ENCODE measurements around the gene ADAMTSL1. TPM values are rescaled to one million over a fixed set of nuclear protein-coding genes. Genes with fewer than 3 reads are reported as not detected.

ADAMTSL1 gene
- total RNA-seq, 1 experiment from 2014 or later: 1.2 TPM

DNA sequence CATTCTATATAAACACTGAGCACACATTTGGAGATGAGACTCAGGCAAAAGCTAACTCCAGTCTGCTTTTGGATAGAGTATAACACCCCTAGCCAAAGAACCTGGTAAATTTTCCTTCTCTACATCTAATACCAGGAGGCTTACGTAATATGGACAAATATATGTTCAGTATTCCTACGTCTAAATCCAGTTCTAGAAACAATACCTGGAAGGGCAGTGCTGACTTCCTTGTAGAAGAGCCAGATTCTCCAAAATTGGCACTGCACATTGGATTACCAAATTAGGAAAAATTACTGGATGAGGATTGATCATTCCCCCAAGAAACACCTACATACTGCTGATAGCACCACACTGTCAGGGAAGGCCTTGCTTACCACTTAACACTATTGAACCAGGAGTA lies 311.7 kb downstream of the ADAMTSL1 start:
- no peak for DNase-seq
- Mint-ChIP-seq H3K9me3 (no peaks in the 10 kb centered on the region), H3K4me1 (no peaks in the 10 kb centered on the region; a peak in 2 of 4 replicates), H3K27me3 (ENCODE audit: low read depth) (no peaks in the 10 kb centered on the region), H3K4me3 (no peak overlapping the region), H3K36me3 (ENCODE audit: insufficient read depth in 1 of 3, low read depth in 3 of 3) (no peaks in the 10 kb centered on the region), H3K27ac (no peak overlapping the region)
- H3K27me3 ChIP-seq (ENCODE audit: insufficient read depth, low read length): no peaks in the 10 kb centered on the region
- WGBS (ENCODE audit: extremely low coverage, insufficient read length, low lambda C conversion rate): no CpG with 5 or more reads among the region's 2 CpGs
- no peak overlapping the region for H4K5ac ChIP-seq (ENCODE audit: insufficient read length, low read depth, low read length)
- H3K27ac ChIP-seq (ENCODE audit: insufficient read length, low read depth, low read length): no peak overlapping the region
- H3K4ac ChIP-seq (ENCODE audit: low read depth, low read length): no peak overlapping the region
- H3K14ac ChIP-seq (ENCODE audit: insufficient read depth, low read length): no peak overlapping the region
- TF ChIP-seq, protein P1, sequence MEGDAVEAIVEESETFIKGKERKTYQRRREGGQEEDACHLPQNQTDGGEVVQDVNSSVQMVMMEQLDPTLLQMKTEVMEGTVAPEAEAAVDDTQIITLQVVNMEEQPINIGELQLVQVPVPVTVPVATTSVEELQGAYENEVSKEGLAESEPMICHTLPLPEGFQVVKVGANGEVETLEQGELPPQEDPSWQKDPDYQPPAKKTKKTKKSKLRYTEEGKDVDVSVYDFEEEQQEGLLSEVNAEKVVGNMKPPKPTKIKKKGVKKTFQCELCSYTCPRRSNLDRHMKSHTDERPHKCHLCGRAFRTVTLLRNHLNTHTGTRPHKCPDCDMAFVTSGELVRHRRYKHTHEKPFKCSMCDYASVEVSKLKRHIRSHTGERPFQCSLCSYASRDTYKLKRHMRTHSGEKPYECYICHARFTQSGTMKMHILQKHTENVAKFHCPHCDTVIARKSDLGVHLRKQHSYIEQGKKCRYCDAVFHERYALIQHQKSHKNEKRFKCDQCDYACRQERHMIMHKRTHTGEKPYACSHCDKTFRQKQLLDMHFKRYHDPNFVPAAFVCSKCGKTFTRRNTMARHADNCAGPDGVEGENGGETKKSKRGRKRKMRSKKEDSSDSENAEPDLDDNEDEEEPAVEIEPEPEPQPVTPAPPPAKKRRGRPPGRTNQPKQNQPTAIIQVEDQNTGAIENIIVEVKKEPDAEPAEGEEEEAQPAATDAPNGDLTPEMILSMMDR (conservative IDR thresholded peaks at IDR 0.05): no peak
- no peak overlapping the region for H2BK120ac ChIP-seq (ENCODE audit: low read depth, low read length, poor library complexity, severe bottlenecking)
- no peak overlapping the region for H3K56ac ChIP-seq (ENCODE audit: insufficient read length, low read depth, low read length)
- no peak overlapping the region for H3K9ac ChIP-seq (ENCODE audit: extremely low read depth, insufficient read length, low read length)
- no peaks in the 10 kb centered on the region for H3K9me3 ChIP-seq (ENCODE audit: control insufficient read depth, low read depth, low read length)
- H3K18ac ChIP-seq (ENCODE audit: insufficient read length, low read depth, low read length): no peak overlapping the region
- H2BK5ac ChIP-seq (ENCODE audit: insufficient read length, low read length): no peak overlapping the region
- H4K8ac ChIP-seq (replicated peaks; ENCODE audit: insufficient read length, low read depth, low read length): no peak overlapping the region
- H2AK5ac ChIP-seq (ENCODE audit: insufficient read length, low read length): no peak overlapping the region
- H2BK12ac ChIP-seq (ENCODE audit: insufficient read length, low read depth, low read length): no peak overlapping the region
- H2BK15ac ChIP-seq (ENCODE audit: low read depth, low read length): no peak overlapping the region
- H2AFZ ChIP-seq (ENCODE audit: low read length): no peak overlapping the region
- peaks cover 2% of the 10 kb centered on the region; the same call in 1 of the 2 replicates for H3K4me1 ChIP-seq (ENCODE audit: insufficient read depth, low read length)
- H3K79me1 ChIP-seq (ENCODE audit: insufficient read depth, low read depth, low read length, poor library complexity, severe bottlenecking): no peaks in the 10 kb centered on the region
- H3K23ac ChIP-seq (ENCODE audit: insufficient read length, low read depth, low read length): no peak overlapping the region
- no peak overlapping the region for H2BK20ac ChIP-seq (ENCODE audit: low read depth, low read length, poor library complexity, severe bottlenecking)
- no peak overlapping the region for H3K4me2 ChIP-seq (ENCODE audit: insufficient read depth, insufficient read length, low read length)
- H4K20me1 ChIP-seq (ENCODE audit: control insufficient read depth, insufficient read depth, insufficient read length): no peaks in the 10 kb centered on the region
- H3K23me2 ChIP-seq (ENCODE audit: insufficient read length, low read depth, low read length, poor library complexity, severe bottlenecking): no peaks in the 10 kb centered on the region
- H4K91ac ChIP-seq (ENCODE audit: insufficient read length, low read depth, low read length): no peak overlapping the region
- H3T11ph ChIP-seq (ENCODE audit: low read length): no peak overlapping the region
- no peaks in the 10 kb centered on the region for H3K79me2 ChIP-seq (ENCODE audit: insufficient read depth, low read length)

Data from H9 (cell line).